ENCODE measurements around the gene HCRTR1. TPM values are rescaled to one million over a fixed set of nuclear protein-coding genes. Genes with fewer than 3 reads are reported as not detected.

Gene HCRTR1
- total RNA-seq, 1 experiment from 2014 or later, result not detected

DNA sequence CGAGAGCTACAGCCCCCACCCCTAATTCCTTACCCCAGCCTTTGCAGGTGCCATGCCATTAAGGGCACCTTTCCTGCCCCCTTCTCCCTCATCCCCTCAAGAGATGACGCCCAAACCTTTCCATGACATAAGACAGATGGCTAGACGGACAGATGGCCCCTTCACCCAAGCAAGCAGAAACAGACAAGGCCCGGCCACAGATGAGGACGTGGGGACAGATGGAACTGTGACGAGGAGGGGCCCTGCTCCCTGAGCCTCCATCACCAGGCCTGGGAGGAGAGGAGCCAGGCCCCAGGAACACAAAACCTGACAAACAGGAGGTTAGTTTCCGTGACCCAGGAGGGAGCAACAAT, 51.9 kb downstream of the HCRTR1 start:
- TF ChIP-seq, protein P1, sequence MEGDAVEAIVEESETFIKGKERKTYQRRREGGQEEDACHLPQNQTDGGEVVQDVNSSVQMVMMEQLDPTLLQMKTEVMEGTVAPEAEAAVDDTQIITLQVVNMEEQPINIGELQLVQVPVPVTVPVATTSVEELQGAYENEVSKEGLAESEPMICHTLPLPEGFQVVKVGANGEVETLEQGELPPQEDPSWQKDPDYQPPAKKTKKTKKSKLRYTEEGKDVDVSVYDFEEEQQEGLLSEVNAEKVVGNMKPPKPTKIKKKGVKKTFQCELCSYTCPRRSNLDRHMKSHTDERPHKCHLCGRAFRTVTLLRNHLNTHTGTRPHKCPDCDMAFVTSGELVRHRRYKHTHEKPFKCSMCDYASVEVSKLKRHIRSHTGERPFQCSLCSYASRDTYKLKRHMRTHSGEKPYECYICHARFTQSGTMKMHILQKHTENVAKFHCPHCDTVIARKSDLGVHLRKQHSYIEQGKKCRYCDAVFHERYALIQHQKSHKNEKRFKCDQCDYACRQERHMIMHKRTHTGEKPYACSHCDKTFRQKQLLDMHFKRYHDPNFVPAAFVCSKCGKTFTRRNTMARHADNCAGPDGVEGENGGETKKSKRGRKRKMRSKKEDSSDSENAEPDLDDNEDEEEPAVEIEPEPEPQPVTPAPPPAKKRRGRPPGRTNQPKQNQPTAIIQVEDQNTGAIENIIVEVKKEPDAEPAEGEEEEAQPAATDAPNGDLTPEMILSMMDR (conservative IDR thresholded peaks at IDR 0.05), result no peak
- TF ChIP-seq EZH2 (IDR thresholded peaks at IDR 0.05; ENCODE audit: low read depth), result no peak
- peak overlapping the region; percentile 50; the same call in 1 of the 2 replicates for H2AFZ ChIP-seq
- peak overlapping the region; percentile 40; the same call in 1 of the 2 replicates for H3K4me3 ChIP-seq
- peaks cover 45% of the 10 kb centered on the region for H3K4me1 ChIP-seq (replicated peaks; ENCODE audit: insufficient read depth)
- ChIA-PET POLR2A (ENCODE audit: unreplicated experiment) (interaction anchor here (0.5 to 1.1 kb wide), 6 partner anchors 44 to 96 kb away, joined by 3 to 10 read pairs (median 4); no protein-coding TSS in a partner anchor), CTCF (interaction anchor here (0.7 to 1.2 kb wide), 3 partner anchors 36 to 48 kb away, joined by 3 to 7 read pairs (median 3); no protein-coding TSS in a partner anchor)
- H3K27ac ChIP-seq, result peak overlapping the region; percentile 46
- H3K36me3 ChIP-seq (ENCODE audit: low read depth), result no peaks in the 10 kb centered on the region
- no peaks in the 10 kb centered on the region for H3K9me2 ChIP-seq (ENCODE audit: insufficient read depth)
- intact Hi-C loops (cut with micrococcal nuclease; ENCODE audit: unreplicated experiment), result loop anchor here (5.0 to 10.0 kb wide), 3 partner anchors 33 to 745 kb away; partner anchors contain the start of gene COL16A1
- DNase-seq, result no peak
- no peaks in the 10 kb centered on the region for H3K9me3 ChIP-seq (ENCODE audit: insufficient read depth, low read depth)
- no TSS peak for BruUV-seq (replicated peaks)
- H3K79me2 ChIP-seq (ENCODE audit: low read depth), result no peaks in the 10 kb centered on the region
- H3K27me3 ChIP-seq (ENCODE audit: insufficient read depth, low read depth), result no peaks in the 10 kb centered on the region
- peaks cover 20% of the 10 kb centered on the region for H3F3A ChIP-seq (ENCODE audit: insufficient read depth, low read depth)
- no peaks in the 10 kb centered on the region for H4K20me1 ChIP-seq (ENCODE audit: insufficient read depth)
- peak overlapping the region; percentile 73 for H3K4me2 ChIP-seq

DNA sequence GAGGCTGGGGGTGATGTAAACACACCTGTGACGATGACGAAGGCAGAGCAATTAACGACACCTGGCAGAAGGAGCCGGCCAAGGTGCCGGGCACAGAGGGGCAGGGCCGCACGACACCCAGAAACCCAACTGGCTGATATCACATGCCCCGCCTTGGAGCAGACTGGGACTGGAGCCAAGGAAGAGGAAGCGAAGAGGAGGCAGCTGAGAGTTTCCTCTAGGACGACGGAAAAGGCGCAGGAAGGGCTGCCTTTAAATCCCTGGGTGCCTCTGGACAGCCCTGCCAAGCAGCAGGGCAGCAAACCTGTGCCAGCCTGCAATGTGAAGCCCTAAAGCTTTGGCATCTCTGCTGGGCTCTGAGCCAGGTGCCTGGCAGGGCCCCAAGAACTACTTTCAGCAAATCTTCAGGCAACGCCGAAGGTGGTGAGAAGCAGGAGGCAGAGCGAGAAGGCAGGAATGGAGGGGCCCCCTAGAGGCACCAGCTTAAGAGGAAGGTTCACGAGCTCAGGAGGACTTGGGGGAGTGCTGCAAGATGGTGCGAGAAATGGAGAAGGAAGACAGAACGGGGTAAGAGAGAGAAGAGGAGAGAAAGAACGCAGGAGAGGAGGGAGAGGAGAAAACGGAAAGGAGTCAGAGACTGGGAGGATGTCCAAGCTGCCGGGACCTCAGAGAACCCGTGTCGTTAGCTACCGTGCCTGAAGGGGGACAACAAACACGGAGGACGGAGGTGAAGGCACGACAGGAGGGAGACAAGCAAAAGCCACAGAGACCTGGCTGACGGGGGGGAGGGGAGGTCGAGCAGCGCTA, 52.5 kb downstream of the HCRTR1 start:
- no TSS peak for BruUV-seq (replicated peaks)
- POLR2A ChIA-PET (ENCODE audit: unreplicated experiment), result interaction anchor here (0.5 to 1.1 kb wide), 8 partner anchors 34 to 96 kb away, joined by 3 to 10 read pairs (median 3); partner anchors contain the start of gene COL16A1

DNA sequence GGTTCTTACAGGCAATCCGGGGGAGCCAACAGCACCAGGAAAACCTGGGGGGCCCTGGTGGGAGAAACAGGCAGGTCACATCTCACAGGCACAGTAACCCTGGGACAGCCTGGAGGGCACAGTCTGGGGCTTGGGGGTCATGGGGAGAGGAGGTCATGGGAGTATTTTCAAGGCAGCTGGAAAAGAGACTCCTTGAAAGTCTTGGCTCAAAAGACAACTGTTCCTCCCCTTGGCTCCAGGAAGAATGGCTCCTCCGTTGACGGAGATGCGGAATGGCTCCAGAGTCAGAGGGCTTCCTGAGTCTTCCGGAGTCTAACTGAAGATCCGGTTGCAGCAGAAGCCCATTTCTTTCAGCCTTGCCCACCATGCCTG, 53.1 kb downstream of the HCRTR1 start:
- H3K4me1 ChIP-seq (replicated peaks; ENCODE audit: insufficient read depth), result peaks cover 57% of the 10 kb centered on the region
- no peaks in the 10 kb centered on the region for H3K27me3 ChIP-seq (ENCODE audit: insufficient read depth, low read depth)
- H3K4me3 ChIP-seq, result peak overlapping the region; percentile 40; the same call in 1 of the 2 replicates
- peaks cover 28% of the 10 kb centered on the region for H3F3A ChIP-seq (ENCODE audit: insufficient read depth, low read depth)
- H3K4me2 ChIP-seq, result peak overlapping the region; percentile 73
- TF ChIP-seq EZH2 (IDR thresholded peaks at IDR 0.05; ENCODE audit: low read depth), result no peak
- TF ChIP-seq, protein P1 (conservative IDR thresholded peaks at IDR 0.05), result no peak; the same call in 1 of the 2 replicates
- no peaks in the 10 kb centered on the region for H3K9me2 ChIP-seq (ENCODE audit: insufficient read depth)
- ChIA-PET POLR2A (ENCODE audit: unreplicated experiment) (interaction anchor here (0.5 to 1.1 kb wide), 2 partner anchors 42 to 78 kb away, joined by 3 to 10 read pairs; no protein-coding TSS in a partner anchor), CTCF (interaction anchor here (0.6 to 1.2 kb wide), 5 partner anchors 26 to 93 kb away, joined by 3 to 8 read pairs (median 6); partner anchors contain the start of genes ADGRB2 and PEF1)
- no peaks in the 10 kb centered on the region for H3K36me3 ChIP-seq (ENCODE audit: low read depth)
- H3K9me3 ChIP-seq (ENCODE audit: insufficient read depth, low read depth), result no peaks in the 10 kb centered on the region
- no peaks in the 10 kb centered on the region for H3K79me2 ChIP-seq (ENCODE audit: low read depth)
- no TSS peak for BruUV-seq (replicated peaks)
- intact Hi-C loops (cut with micrococcal nuclease; ENCODE audit: unreplicated experiment), result no loop called here
- H2AFZ ChIP-seq, result peak overlapping the region; percentile 50
- peak overlapping the region; percentile 46; the same call in 1 of the 2 replicates for H3K27ac ChIP-seq
- no peaks in the 10 kb centered on the region for H4K20me1 ChIP-seq (ENCODE audit: insufficient read depth)
- DNase-seq, result no peak

More for the DNA sequence above, 52.5 kb downstream of the HCRTR1 start:
- peaks cover 51% of the 10 kb centered on the region for H3K4me1 ChIP-seq (replicated peaks; ENCODE audit: insufficient read depth)
- CTCF ChIA-PET, result interaction anchor here (0.6 to 1.2 kb wide), 6 partner anchors 25 to 94 kb away, joined by 3 to 8 read pairs (median 4); partner anchors contain the start of genes ADGRB2 and PEF1
- peak overlapping the region; percentile 46 for H3K27ac ChIP-seq
- H3F3A ChIP-seq (ENCODE audit: insufficient read depth, low read depth), result peaks cover 23% of the 10 kb centered on the region
- no peaks in the 10 kb centered on the region for H4K20me1 ChIP-seq (ENCODE audit: insufficient read depth)
- peak overlapping the region; percentile 50 for H2AFZ ChIP-seq
- peak; percentile 88 to 96 for DNase-seq
- H3K9me2 ChIP-seq (ENCODE audit: insufficient read depth), result no peaks in the 10 kb centered on the region
- H3K4me2 ChIP-seq, result peak overlapping the region; percentile 73
- no peaks in the 10 kb centered on the region for H3K79me2 ChIP-seq (ENCODE audit: low read depth)
- H3K36me3 ChIP-seq (ENCODE audit: low read depth), result no peaks in the 10 kb centered on the region
- H3K9me3 ChIP-seq (ENCODE audit: insufficient read depth, low read depth), result no peaks in the 10 kb centered on the region
- intact Hi-C loops (cut with micrococcal nuclease; ENCODE audit: unreplicated experiment), result loop anchor here (5.0 to 10.0 kb wide), 3 partner anchors 32 to 745 kb away; partner anchors contain the start of gene COL16A1
- peak overlapping the region; percentile 40; the same call in 1 of the 2 replicates for H3K4me3 ChIP-seq
- no peaks in the 10 kb centered on the region for H3K27me3 ChIP-seq (ENCODE audit: insufficient read depth, low read depth)
- TF ChIP-seq EZH2 (IDR thresholded peaks at IDR 0.05; ENCODE audit: low read depth), result no peak
- TF ChIP-seq, protein P1 (conservative IDR thresholded peaks at IDR 0.05), result peak; percentile 58; the same call in 1 of the 2 replicates
